Fibroblast of lung (primary cell): ENCODE measurements around the gene ATOX1. TPM values are rescaled to one million over a fixed set of nuclear protein-coding genes. Genes with fewer than 3 reads are reported as not detected.

Experiments
- DNase-seq, 2 donors: peaks; one replicate each; pipeline versions ENCODE4 v3.0.0 to v3.0.0-alpha.2; 2010; ENCODE audit warnings: low read depth in 2 of 2
- H2AFZ ChIP-seq: 2 replicates; pipeline ENCODE4 v1.5.1; 2012; ENCODE audit warnings: low read length, control low read depth, inconsistent platforms
- H3K27ac ChIP-seq: 2 replicates; pipeline ENCODE4 v1.5.1; 2011; ENCODE audit warnings: low read length, control low read depth; ENCODE audit not compliant: insufficient read depth
- H3K27me3 ChIP-seq: 2 replicates; pipeline ENCODE4 v1.5.1; 2011; ENCODE audit warnings: mild to moderate bottlenecking, low read length; ENCODE audit not compliant: control insufficient read depth, insufficient read depth
- H3K36me3 ChIP-seq: 2 replicates; pipeline ENCODE4 v1.5.1; 2011; ENCODE audit warnings: low read length; ENCODE audit not compliant: control insufficient read depth, insufficient read depth
- H3K4me1 ChIP-seq: 2 replicates; pipeline ENCODE4 v1.5.1; 2011; ENCODE audit warnings: low read length; ENCODE audit not compliant: control insufficient read depth, insufficient read depth; ENCODE audit errors: extremely low read depth
- H3K4me2 ChIP-seq: 2 replicates; pipeline ENCODE4 v1.5.1; 2011; ENCODE audit warnings: low read length, control low read depth; ENCODE audit not compliant: insufficient read depth; ENCODE audit errors: extremely low read depth
- H3K4me3 ChIP-seq, 4 experiments: fragments of 200-600 bp in 1 of 4; sonication (generic) in 1 of 4; replicated peaks in 1 of 4; 2 replicates each; pipeline ENCODE4 v1.5.1; 2011 to 2016; ENCODE audit warnings: low read length in 4 of 4, low read depth in 3 of 4, mild to moderate bottlenecking in 3 of 4, control low read depth in 2 of 4, inconsistent platforms in 1 of 4, mixed read lengths in 1 of 4; ENCODE audit not compliant: insufficient read depth in 1 of 4; ENCODE audit errors: control extremely low read depth in 1 of 4
- H3K79me2 ChIP-seq: 2 replicates; pipeline ENCODE4 v1.5.1; 2012; ENCODE audit warnings: mild to moderate bottlenecking, low read length, inconsistent platforms; ENCODE audit not compliant: control insufficient read depth, insufficient read depth
- H3K9ac ChIP-seq: 2 replicates; pipeline ENCODE4 v1.5.1; 2011; ENCODE audit warnings: mild to moderate bottlenecking, low read length, control low read depth; ENCODE audit not compliant: insufficient read depth
- H3K9me3 ChIP-seq: 2 replicates; pipeline ENCODE4 v1.5.1; 2012; ENCODE audit warnings: low read depth, low read length; ENCODE audit not compliant: control insufficient read depth, insufficient read depth
- H4K20me1 ChIP-seq: 2 replicates; pipeline ENCODE4 v1.5.1; 2011; ENCODE audit warnings: low read length; ENCODE audit not compliant: control insufficient read depth, insufficient read depth; ENCODE audit errors: extremely low read depth
- EZH2 ChIP-seq: IDR thresholded peaks from 2 replicates; pipeline ENCODE4 v1.5.1; 2012; ENCODE audit warnings: low read length, control low read depth, mild to moderate bottlenecking; ENCODE audit errors: missing control alignments
- polyA plus RNA-seq, 2 donors: library from polyadenylated mRNA; depleted of rRNA in 1 of 2; stranded (reverse) in 1 of 2; unstranded in 1 of 2; fragments of >200 nt; gene quantifications; 2 replicates each; pipeline ENCODE4 v1.2.1, GENCODE V29; 2011 to 2012; ENCODE audit warnings: missing spikeins in 1 of 2
- total RNA-seq: library from RNA; depleted of rRNA; stranded (reverse); fragments of >200 nt; gene quantifications from 2 replicates; pipeline ENCODE4 v1.2.1, GENCODE V29; 2014
- TF ChIP-seq, protein P1 (sequence below), 2 donors: IDR thresholded peaks in 1 of 2; conservative IDR thresholded peaks in 1 of 2; 1 replicate in 1 of 2; 2 replicates in 1 of 2; pipeline ENCODE4 v1.5.1; 2011 to 2012; ENCODE audit warnings: low read length in 2 of 2, control low read depth in 1 of 2, inconsistent platforms in 1 of 2, low read depth in 1 of 2, mild to moderate bottlenecking in 1 of 2

Gene ATOX1
- total and polyA plus RNA-seq, 2 donors (not counting 1 experiment from before 2014, with no cell fraction given): 59.9 to 245 TPM

DNA sequence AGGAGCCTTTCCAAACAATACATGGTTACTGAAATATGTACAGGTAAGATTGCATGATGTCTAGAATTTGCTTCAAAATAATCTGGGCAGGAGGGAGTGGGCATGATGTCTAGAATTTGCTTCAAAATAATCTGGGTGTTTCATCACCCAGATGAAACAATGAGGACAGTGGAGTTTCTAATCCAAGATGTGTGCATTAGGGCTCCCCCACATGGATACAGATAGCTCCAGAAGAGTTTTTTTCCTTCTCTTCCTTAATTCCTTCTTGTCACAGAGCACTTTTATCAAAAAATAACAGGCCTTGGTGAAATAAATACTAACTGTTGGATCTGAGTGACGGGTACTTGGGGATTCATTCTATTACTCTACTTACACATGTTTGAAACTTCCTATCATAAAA is 14.9 kb downstream of the ATOX1 start:
- H3K4me1 ChIP-seq: peaks cover 32% of the 10 kb centered on the region
- DNase-seq: no peak
- no peak overlapping the region for H2AFZ ChIP-seq

DNA sequence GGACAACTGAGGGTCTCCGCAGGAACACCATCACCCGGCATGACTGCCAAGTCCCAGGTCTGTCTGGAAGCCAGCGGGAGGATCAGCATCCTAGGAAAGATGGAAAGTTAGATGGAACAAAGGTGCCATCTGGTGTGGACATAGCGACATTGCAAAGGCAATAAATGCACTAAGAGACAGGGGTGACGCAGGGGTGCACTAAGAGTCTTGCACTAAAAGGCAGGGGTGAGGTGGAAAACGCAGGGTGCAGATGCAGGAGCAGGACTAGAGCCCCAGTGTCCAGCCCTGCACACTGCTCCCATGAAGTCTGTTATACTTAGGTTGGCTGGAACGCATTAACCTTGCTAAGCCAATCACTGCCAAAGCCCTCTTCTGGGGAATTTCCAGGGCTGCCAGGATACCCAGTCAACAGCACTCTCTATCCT is 15.5 kb downstream of the ATOX1 start:
- no peak overlapping the region for H3K4me3 ChIP-seq
- no peaks in the 10 kb centered on the region for H3K79me2 ChIP-seq
- no peaks in the 10 kb centered on the region for H3K27me3 ChIP-seq
- peak; percentile 66 to 73 for DNase-seq
- no peaks in the 10 kb centered on the region for H3K9me3 ChIP-seq
- TF ChIP-seq EZH2: no peak
- TF ChIP-seq, protein P1, sequence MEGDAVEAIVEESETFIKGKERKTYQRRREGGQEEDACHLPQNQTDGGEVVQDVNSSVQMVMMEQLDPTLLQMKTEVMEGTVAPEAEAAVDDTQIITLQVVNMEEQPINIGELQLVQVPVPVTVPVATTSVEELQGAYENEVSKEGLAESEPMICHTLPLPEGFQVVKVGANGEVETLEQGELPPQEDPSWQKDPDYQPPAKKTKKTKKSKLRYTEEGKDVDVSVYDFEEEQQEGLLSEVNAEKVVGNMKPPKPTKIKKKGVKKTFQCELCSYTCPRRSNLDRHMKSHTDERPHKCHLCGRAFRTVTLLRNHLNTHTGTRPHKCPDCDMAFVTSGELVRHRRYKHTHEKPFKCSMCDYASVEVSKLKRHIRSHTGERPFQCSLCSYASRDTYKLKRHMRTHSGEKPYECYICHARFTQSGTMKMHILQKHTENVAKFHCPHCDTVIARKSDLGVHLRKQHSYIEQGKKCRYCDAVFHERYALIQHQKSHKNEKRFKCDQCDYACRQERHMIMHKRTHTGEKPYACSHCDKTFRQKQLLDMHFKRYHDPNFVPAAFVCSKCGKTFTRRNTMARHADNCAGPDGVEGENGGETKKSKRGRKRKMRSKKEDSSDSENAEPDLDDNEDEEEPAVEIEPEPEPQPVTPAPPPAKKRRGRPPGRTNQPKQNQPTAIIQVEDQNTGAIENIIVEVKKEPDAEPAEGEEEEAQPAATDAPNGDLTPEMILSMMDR (conservative IDR thresholded peaks at IDR 0.05 in 1 of 2, IDR thresholded peaks at IDR 0.05 in 1 of 2; ENCODE audit: low read depth in 1 of 2, low read length in 2 of 2): peak; percentile 68 to 71
- H3K9ac ChIP-seq: no peak overlapping the region
- H3K27ac ChIP-seq: peak overlapping the region; percentile 93
- H3K36me3 ChIP-seq: no peaks in the 10 kb centered on the region
- peaks cover 35% of the 10 kb centered on the region for H3K4me1 ChIP-seq
- H4K20me1 ChIP-seq: no peaks in the 10 kb centered on the region
- H3K4me2 ChIP-seq: no peak overlapping the region
- no peak overlapping the region for H2AFZ ChIP-seq

More for the DNA sequence above, 14.9 kb downstream of the ATOX1 start:
- TF ChIP-seq EZH2: no peak
- TF ChIP-seq, protein P1 (conservative IDR thresholded peaks at IDR 0.05 in 1 of 2, IDR thresholded peaks at IDR 0.05 in 1 of 2; ENCODE audit: low read depth in 1 of 2, low read length in 2 of 2): peak in 1 of 2 donors; percentile 19
- Histone ChIP-seq H3K9me3 (no peaks in the 10 kb centered on the region), H3K27ac (no peak overlapping the region), H3K9ac (no peak overlapping the region), H3K27me3 (no peaks in the 10 kb centered on the region), H3K4me2 (no peak overlapping the region), H3K79me2 (no peaks in the 10 kb centered on the region), H3K4me3 (no peak overlapping the region), H4K20me1 (no peaks in the 10 kb centered on the region), H3K36me3 (no peaks in the 10 kb centered on the region)

DNA sequence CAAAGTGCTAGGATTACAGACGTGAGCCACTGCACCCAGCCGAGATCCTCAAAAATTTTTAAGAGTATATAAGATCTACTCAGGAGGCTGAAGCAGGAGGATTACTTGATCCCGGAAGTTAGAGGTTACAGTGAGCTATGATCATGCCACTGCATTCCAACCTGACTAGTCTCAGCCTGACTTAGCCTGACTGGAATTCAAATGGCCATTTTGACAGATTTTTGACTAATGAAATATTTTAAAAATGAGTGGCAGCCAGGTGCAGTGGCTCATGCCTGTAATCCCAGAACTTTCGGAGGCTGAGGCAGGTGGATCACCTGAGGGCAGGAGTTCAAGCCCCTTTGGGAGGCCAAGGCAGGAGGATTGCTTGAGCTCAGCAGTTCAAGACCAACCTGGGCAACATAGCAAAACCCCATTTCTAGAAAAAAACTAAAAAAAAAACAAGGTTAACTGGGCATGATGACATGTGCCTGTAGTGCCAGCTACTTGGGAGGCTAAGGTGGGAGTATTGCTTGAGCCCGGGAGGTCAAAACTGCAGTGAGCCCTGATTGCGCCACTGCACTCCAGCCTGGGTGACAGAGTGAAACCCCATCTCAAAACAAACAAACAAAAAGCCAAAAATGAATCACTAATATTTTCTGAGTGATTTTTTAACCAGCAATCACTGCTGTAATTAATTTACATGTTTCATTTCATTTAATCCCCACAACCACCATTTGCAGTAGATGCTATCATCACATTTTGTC is 16.6 kb downstream of the ATOX1 start:
- no peak for TF ChIP-seq EZH2
- TF ChIP-seq, protein P1 (conservative IDR thresholded peaks at IDR 0.05 in 1 of 2, IDR thresholded peaks at IDR 0.05 in 1 of 2; ENCODE audit: low read depth in 1 of 2, low read length in 2 of 2): no peak
- Histone ChIP-seq H4K20me1 (no peaks in the 10 kb centered on the region), H3K36me3 (no peaks in the 10 kb centered on the region), H3K4me1 (peaks cover 35% of the 10 kb centered on the region), H3K9me3 (no peaks in the 10 kb centered on the region), H3K4me2 (peak overlapping the region; percentile 84), H3K4me3 (no peak overlapping the region), H3K79me2 (no peaks in the 10 kb centered on the region), H3K9ac (no peak overlapping the region), H2AFZ (no peak overlapping the region), H3K27ac (peak overlapping the region; percentile 93), H3K27me3 (no peaks in the 10 kb centered on the region)
- DNase-seq: peak; percentile 33 to 89
